Pons (tissue), 1 donor: ENCODE measurements around the gene KIF3B.
A peak's percentile ranks its signal among the peaks of the same experiment; 100 is the strongest.
"Not testable (repeated sequence)": the region's sequence is repeated elsewhere in the genome, so short reads cannot be mapped to it uniquely, and the experiment has no call there.

Source experiments
- DNase-seq: peaks from one replicate; pipeline ENCODE4 v3.0.0-alpha.2; 2016; ENCODE audit warnings: low spot score

KIF3B gene

DNA sequence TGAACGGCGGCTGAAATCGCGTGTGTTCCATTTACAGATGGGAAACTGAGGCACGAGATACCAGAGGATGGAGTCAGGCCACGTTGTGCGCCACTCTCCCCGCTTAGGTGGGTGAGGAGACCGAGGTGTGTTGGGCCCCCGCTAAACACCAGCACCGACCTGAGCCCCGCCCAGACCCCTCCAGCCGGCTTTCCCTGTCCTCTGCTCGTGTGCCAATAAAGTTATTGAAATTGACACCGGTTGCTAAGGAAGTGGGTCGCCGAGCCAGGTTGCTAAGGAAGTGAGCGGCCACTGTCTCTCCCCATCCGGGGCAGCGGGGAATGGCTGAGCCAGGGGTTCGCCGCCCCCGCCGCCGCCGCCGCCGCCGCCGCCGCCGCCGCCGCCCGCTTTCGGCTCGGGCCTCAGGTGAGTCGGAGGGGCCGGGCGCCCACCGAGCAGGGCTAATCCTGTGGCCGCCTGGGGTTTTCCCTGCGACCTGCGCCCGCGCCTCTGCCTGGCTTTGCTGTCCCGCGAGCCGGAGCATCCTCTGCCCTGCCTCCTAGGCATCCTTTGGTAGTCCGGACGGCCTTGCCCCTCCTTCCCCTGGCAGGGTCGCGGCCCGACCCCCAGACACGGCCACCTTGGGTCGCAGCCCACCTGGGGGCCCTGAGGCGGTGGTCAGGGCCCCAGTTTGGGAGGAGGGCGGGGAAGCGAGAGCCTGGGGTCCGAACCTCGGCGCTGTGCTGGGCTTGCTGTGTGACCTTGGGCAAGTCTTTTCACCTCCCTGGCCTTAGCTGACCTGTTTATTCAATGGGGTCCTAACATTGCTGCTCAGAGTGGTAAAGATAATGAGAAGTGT is at the start of gene KIF3B:
KIF3B (plus strand) TSS at position 291 of the 838 bp plus-strand sequence. CDS start 32,127 bp downstream, outside the sequence.
- DNase-seq, result peak; percentile 83

DNA sequence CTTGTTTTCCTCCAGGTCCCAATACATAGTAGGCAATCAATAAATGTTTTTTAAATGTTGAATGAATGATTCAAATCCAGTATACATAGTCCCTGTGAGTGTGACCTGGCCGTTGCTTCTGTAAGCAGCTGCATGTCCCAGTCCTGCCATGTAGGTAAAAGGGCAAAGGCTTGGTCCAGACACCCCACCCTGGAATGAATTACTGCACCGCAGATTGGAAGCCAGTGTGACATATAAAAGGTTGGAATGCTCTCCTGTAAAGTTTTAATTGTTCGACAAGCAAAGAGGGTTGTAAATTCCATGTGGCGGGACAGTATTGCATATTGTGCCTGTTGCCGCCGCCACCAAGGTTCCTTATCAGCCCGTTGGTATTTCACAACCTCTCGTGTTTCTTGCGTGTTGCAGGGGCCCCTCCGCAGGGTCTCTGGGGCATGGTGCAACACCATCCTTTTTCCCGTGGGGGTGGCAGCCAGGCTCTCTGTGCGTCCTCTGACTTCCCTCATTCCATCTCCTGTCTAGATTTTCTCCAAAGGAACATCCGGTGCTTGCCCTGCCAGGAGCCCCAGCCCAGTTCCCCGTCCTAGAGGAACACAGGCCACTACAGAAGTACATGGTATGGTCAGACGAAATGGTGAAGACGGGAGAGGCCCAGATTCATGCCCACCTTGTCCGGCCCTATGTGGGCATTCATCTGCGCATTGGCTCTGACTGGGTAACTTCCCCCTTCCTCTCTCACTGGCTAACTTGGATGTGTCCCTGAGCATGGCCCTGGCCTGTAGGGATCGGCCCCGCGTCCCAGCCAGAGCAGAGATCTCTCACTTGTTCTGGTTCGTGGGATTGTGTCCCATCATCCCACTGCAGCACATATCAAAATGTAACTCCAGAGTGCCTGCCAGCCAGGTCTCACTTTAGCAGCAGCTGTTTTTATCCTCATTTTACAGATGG is 49.4 kb upstream of the KIF3B start:
- DNase-seq, result no peak

DNA sequence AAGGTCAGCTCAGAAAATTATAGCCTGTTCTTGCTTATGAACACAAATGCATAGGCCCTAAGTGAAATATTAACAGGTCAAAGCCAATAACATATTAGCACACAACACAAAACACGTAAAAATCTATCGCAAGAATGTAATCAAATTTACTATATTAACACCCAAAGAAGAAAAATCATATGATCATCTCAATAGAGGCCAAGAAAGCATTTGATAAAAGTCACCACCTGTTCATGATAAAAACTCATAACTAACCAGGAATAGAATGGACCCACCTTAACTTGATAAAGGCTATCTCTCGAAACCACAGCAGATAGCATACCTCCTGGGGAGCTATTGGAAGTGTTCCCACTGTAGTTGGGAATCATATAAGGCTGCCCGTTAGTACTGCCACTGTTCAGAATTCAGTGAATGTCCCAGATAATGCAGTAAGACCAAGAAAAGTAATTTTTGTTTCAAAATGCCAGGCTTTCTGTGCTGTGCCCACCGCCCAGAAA is 48.2 kb upstream of the KIF3B start:
- DNase-seq, result no peak

DNA sequence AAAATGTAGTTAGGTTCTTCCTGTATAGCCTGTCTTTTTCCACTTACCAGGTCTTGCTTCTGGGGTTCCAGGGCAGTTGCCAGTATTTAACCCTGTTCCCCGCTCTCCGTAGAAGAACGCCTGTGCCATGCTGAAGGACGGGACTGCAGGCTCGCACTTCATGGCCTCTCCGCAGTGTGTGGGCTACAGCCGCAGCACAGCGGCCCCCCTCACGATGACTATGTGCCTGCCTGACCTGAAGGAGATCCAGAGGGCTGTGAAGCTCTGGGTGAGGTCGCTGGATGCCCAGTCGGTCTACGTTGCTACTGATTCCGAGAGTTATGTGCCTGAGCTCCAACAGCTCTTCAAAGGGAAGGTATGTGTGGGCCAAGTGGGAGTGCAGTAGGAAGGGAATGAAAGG is 46.7 kb upstream of the KIF3B start:
- no peak for DNase-seq

DNA sequence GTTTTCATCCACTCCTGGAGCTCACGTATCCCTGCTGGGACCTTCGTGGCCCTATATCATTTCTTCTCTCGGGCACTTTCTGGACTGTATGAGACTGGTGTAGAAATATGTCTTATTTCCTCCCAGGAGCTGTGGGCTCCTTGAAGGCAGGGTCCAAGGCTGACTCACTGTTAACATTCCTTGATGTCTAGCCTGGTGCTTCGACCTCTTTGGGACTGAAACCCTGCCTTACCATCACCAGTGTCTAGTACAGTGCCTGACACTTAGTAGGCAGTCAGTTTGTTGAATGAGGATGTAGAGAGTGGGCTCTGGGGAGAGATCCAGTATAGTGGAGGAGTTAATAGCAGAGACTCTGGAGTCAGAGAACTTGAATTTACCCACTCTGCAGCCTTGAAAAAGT is 46.2 kb upstream of the KIF3B start:
- no peak for DNase-seq

DNA sequence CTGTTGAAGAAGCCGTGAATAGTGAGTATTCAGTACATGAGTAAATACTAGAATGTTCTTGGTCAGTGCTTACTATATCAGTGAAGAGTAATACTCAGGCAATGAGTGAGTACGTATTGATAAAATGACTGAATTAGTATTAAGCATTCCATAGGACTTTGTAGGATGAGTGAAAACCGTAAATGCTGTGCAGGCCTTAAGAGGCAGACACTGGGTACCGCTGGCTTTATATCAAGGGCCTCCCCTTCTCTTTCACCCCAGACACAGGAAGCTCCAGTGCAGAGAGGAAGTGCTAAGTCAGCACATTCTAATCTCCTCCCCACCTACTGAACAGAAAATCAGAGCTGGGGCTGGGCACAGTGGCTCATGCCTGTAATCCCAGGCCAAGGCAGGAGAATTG is 45.6 kb upstream of the KIF3B start:
- DNase-seq, result peak; percentile 61

DNA sequence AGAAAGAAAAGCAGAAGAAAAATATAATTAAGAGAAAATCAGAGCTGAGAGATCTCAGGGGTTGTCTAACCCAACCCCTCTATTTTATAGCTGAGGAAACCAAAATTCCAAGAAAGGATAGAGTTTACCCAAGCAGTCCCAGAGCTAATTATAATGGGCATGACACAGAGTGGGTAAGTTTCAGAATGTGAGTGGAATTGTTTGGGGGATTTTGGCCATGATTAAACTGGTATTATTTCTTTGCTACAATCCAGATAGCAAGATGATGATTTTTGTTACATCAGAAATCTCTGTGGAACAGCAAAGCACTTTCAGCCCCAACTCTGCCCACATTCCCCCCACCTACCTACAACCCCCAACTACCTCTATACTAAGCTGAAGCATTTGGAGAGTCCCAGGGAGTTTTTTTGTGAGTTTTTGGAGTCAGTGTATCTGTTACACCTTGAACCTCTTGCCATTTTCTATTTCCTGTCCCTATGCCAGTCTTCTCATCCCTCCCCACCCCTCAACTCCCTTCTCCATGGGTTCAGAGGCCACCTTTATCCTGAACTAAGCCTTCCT is 45.0 kb upstream of the KIF3B start:
- no peak for DNase-seq

DNA sequence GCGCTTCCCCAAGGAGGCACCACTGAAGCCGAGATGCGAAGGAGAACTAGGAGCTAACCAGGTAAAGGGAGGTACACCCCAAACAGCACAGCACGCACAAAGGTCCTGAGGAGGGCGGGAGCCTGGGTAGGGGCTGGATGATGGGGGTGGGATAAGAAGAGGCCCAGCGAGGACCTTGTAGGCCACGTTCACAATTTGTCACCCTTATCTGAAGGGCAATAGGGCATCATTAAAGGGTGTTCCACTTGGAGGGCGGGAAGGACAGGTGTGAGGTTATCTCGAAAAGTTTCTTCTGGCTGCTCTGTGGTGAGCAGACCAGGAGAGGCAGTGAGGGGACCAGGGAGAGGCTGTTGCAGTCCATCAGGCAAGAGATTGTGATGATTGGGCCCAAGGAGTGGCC is 44.2 kb upstream of the KIF3B start:
- DNase-seq, result no peak

DNA sequence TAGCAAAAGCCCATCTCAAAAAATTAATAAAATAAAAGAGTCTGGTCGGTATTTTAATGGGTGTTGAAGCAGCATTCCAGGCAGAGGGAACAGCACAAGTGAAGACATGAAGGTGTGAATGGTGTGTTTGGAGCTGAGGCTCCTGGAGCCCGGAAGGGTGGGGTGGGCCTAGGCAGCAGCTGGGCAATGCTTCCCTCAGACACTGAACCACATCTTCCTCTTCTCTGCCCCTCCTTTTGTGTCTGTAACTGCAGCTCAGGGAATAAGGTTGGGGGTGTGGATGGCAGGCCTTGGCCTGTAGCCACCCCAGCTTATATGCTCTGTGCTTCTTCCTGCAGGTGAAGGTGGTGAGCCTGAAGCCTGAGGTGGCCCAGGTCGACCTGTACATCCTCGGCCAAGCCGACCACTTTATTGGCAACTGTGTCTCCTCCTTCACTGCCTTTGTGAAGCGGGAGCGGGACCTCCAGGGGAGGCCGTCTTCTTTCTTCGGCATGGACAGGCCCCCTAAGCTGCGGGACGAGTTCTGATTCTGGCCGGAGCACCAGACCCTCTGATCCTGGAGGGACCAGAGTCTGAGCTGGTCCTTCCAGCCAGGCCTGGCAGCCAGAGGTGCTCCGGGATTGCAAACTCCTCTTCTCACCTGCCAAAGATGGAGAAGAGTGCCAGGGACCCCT is 43.2 kb upstream of the KIF3B start:
- DNase-seq, result no peak

DNA sequence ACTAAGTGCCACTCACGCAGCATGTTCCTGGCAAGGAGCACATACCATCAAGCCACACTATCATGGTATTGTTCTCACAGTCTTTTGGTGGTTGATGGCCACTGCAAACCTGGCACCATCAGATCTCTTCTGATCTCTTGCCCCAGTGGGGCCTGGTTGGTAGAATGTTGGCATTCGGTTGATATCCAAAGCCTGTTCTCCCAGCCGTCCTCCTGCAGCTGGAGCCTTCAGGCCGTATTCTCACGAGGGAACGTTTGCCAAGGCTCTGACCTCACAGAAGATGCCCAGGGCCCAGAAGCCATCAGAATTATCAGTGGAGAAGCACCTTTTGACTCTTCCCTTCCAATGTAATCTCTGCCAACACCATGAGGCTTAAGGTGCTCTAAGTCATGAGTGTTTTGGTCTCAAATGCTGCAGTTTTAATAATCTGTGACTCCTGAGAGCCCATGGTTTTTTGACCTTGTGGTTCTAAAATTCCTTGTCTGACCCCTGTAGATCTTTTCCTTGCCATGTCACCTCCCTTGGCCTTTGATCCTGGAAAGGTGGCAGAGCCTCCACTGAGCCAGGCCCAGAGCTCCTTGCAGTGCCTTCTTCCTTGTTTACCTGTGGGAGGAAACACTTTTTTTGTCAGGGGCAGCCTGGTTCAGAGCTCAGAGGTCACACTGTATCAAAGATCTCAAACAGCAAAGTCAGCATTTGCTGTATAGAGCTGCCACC is 42.0 kb upstream of the KIF3B start:
- DNase-seq, result no peak

DNA sequence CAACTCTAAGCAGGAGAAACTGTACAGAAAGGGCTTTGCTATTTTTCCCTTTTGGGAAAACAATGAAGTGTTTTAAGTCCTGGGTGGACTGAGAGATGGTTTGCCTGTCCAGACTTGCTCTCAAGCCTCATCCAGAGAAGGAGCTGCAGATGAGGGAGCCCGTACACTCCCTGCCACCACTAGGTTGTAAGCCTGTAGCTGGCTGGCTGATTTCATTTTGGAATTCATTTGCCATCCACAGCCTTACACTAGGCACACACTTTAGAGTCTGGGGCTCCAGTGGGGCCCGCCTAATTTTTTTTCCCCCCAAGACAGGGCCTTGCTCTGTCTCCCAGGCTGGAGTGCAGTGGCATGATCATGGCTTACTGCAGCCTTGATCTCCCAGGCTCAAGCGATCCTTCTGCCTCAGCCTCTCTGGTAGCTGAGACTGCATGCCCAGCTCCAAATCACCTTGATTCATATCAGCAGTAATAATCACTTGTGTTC is 41.4 kb upstream of the KIF3B start:
- no peak for DNase-seq

DNA sequence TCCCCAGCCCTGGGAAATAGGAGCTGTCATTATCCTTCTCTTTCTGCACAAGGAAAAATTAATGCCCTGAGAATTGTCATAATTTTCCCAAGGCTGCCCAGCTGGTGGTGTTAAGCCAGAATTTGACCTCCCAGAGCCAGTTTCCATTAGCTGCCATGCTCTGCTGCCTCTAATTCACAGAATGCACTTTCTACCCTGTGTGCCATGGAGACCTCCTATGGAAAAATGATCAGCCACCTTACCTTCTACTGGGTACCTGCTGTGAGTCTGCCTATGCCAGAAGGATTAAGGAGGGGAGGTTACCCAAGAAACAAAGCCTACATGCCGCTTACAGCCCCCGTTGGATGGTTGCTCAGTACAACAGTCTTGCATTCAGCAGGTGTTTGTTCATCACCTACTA is 40.6 kb upstream of the KIF3B start:
- no peak for DNase-seq

DNA sequence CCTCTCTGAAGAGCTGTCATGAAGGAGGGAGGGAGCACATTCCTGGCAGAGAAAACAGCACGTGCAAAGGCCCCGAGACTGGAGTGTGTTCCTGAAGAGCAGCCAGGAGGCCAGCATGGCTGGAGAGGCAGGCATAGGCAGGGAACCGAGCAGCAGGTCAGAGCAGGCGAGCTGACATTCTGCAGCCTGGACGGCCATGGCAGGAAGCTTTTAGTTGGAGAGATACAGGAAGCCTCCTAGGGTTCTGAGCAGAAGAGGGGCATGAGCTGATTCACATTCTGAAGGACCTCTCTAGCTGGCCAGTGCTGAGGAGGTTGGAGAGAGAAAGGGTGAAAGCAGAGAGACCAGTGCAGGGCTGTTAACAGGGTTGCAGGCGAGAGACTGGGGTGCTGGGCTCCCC is 40.0 kb upstream of the KIF3B start:
- no peak for DNase-seq

DNA sequence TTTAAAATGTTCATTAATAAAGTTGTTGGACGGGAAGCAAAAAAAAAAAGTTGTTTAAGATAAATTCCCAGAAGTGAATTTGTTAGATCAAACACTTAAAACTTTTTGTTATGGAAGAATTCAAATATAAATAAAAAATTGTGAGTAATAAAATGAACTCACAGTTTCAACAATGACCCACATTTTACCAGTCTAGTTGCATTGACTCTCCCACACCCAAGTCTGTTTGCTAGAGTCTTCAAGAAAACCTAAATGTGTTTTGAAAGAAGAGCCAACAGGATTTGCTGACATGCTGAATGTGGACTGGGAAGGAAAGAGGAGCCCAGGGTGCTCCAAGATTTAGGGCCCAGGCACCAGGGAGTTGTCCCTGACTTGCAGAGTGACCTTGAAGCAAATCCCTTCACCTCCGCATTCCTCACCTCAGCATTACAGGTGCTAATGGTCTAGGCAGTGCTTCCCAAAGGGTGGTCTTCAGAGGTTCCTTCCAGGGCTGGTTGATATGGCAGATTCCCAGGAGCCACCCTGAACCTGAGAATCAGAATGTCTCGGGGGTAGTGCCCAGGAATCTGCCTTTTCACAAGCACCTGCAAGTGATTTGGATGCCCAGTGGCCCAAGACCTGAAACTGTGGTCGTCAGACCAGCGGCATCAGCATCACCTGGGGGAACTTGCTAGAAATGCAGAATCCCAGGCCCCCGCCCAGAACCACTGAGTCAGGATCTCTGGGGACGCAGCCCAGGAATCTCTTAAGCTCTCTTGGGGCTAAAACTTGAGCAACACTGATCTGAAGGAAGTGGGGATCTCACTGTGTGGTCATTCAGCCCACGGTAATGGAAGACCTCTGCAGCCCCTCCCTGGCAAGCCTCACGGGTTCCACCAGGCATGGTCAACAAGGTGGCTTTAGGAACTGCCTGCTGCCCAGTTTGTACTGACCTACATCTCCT is 38.7 kb upstream of the KIF3B start:
- DNase-seq, result no peak

DNA sequence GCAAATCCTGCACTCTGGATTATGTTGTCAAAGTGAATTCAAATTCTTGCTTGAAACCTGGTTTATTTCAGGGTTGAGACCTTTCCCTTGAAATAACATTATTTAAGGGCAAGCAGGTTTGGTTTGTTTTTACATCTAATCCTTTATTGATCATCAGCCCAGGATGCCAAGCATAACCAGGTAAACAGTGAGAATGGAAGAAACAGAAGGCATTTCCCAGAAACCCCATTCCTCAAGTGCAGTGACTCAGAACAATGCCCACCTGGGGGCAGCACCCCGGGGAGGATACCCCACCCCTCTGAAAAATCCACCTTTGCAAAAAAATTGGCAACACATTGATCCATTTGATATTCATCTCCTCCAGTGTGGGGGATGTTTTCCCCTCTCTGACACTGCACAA is 37.2 kb upstream of the KIF3B start:
- no peak for DNase-seq

DNA sequence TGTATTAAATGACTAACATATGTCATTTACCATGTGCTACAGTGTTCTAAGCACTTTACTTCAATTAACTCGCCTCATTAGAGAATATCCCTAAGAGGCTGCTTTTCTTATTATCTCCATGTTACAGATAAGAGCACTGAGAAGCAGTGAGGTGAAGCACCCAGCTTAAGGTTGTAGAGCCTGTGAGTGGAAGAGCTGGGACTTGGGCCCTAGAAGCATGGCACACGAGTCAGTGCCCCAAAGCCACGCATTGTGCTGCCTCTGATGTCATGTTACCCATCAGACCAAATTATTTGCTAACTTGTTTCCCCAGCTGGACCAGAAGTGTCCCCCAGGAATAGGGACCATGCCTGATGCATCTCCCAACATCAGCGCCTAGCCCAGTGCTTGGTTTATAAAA is 35.6 kb upstream of the KIF3B start:
- no peak for DNase-seq

DNA sequence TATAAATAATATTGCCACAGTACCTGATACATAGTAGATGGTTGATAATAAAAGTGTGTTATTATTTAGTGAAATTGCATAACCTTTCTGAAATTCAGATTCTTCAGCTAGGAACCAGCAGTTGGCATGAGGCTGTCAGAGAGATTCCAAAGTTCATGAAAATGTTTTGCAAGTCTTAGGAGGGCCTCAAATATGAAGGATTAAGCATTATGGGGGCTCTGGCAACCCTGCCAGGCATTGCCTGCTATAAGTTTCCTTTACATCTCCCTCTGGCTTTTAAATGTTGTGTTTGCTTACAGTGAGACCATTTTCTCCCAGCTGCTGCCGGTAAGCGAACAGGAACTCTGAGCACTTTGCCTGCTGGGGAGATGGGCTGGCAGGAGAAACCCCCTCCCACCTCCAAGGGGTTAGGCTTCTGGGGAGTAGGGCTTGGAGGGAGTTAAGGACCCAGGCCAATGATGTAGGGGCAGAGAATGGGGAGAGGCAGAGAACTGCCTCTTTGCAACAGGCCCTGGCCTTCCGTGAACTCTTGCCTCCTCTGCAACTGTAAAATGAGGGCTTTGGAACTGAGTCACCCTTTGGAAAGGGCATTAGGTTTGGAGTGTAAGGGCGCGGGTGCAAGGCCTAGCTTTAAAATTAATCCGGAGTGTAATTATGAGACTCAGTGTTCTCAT is 33.2 kb upstream of the KIF3B start:
- no peak for DNase-seq

DNA sequence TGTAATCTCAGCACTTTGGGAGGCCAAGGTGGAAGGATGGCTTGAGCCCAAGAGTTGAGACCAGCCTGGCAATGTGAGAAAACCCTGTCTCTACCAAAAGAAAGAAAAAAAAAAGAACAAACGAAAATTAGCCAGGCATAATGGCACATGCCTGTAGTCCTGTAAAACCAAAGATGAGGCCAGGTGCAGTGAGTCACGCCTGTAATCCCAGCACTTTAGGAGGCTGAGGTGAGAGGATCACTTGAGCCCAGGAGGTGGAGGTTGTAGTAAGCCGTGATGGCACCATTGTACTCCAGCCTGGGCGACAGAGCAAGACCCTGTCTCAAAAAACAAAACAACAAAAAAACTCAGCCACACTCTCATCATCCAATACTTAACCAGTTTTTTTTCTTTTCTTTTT is 32.5 kb upstream of the KIF3B start:
- no peak for DNase-seq

DNA sequence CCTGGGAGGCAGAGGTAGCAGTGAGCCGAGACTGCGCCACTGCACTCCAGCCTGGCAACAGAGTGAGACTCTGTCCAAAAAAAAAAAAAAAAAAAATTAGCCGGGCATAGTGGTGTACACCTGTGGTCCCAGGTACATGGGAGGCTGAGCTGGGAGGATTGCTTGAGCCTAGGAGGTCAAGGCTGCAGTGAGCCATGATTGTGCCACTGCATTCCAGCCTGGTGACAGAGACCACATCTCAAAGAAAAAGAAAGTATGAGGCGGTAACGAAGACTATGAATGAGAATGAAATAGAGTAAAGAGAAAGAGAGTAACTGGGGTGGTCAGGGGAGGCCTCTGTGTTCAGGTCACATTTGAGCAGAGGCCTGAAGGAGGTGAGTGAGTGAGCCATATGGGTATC is 31.2 kb upstream of the KIF3B start:
- DNase-seq, result not testable (repeated sequence)
